Activated effector memory CD4-positive, alpha-beta T cell treated with anti-CD3 and anti-CD28 coated beads, Interleukin-2, amount 50 U/mL, for 16 hours (primary cell): ENCODE results near the gene GSG1L.
"Not testable (repeated sequence)": the region's sequence is repeated elsewhere in the genome, so short reads cannot be mapped to it uniquely, and the experiment has no call there.

Experiments used
- DNase-seq: peaks from one replicate; pipeline ENCODE4 v3.0.0-alpha.2; 2020

The GSG1L gene

GRCh38 chr16:27745348-27745747, 318.2 kb downstream of the GSG1L start:
- DNase-seq: no peak

- DNase-seq: no peak
These were observed 319.6 kb downstream of the GSG1L start for GRCh38 chr16:27743963-27744362.

- not testable (repeated sequence) for DNase-seq
These were observed 320.5 kb downstream of the GSG1L start for GRCh38 chr16:27743001-27743400.

GRCh38 chr16:27742333-27742732, 321.2 kb downstream of the GSG1L start:
- DNase-seq: no peak

- no peak for DNase-seq
These were observed 322.9 kb downstream of the GSG1L start for GRCh38 chr16:27740496-27741201.

- no peak for DNase-seq
These were observed 323.7 kb downstream of the GSG1L start for GRCh38 chr16:27739606-27740357.

- DNase-seq: no peak
These were observed 324.9 kb downstream of the GSG1L start for GRCh38 chr16:27738596-27738995.
